Head of caudate nucleus (tissue), 42 donors: ENCODE data around the gene RCVRN.

Experiments
- DNase-seq, 42 donors: peaks; one replicate each; pipeline versions ENCODE4 v3.0.0 to v3.0.0-alpha.2; 2020 to 2021; ENCODE audit warnings: mixed read lengths in 7 of 42
- intact Hi-C: fragments of 100-400 bp; cut with DNase I; formaldehyde crosslinking; loops from one replicate; pipeline ENCODE4 v1.15.0; 2022

RCVRN gene

DNA sequence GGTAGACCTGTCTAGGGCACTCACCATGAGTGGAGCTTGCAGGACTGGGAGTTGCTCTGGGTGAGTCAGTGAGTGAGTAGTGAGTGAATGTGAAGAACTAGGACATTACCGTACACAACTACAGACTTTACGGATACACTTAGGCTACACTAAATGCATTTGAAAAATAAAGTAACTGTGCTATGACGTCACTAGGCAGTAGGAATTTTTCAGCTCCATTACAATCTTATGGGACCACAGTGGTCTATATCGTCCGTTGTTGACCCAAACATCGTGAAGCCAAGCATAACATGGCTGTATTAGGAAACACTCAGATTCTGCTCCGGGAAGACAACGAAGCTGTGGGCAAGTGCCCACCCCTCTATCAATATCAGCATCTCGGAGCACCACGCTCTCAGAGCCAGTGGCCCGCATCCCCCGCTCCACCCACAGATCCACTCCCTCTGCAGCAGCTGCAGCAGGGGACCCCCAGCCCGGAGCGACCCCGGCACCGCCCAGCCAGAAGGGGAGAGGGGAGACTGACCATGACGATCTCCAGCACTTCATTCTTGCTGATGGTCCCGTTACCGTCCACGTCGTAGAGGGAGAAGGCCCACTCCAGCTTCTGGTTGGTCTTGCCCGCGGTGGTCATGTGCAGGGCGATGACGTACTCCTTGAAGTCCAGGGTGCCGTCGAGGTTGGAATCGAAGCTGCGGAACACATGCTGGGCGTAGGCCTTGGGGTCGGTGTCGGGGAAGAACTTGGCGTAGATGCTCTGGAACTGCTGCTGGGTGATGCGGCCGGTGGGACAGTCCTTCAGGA lies 594 bp downstream of the RCVRN start:
- intact Hi-C loops = loop anchor here (10.0 kb wide), 1 partner anchor 710 kb away; no protein-coding TSS in a partner anchor
- DNase-seq = no peak

DNA sequence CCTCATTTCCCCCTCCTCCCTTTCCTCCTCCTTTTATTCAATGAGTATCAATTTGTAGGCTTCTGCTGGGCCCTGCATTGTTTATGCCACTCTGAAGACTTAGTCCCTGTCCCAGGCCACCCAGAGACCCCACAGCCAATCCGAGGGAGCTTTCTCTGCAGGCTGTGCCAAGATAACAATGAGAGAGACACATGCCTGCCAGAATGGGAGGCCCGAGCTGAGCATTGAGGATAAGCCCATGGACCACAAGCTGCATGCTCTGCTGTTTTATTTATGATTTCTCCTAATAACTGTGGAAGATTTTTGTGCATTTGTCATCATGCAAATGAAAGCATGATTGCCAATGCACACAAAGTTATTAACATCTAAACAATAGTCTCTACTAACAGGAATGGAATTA lies 3.0 kb downstream of the RCVRN start:
- intact Hi-C loops = loop anchor here (10.0 kb wide), 1 partner anchor 713 kb away; no protein-coding TSS in a partner anchor

DNA sequence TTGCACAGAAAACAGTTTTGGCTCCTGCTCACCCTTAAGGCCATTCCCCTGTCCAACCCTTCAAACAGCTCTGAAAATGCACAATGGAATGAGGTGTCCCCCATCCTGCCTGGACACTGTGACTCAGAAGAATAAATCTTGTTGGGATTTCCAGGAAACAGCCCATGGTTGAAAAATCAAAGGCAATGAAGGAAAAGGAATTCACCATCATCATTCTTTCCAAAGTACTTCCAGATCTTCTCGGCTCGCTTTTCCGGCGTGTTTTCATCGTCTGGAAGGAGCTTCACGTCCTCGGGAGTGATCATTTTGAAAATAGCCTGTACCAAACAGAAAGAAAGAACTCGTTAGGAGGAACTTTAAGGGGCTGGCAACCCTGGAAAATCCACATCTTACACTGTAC lies 4.3 kb downstream of the RCVRN start:
- intact Hi-C loops = loop anchor here (10.0 kb wide), 1 partner anchor 714 kb away; no protein-coding TSS in a partner anchor

More for the DNA sequence above, 3.0 kb downstream of the RCVRN start:
- DNase-seq = no peak

DNA sequence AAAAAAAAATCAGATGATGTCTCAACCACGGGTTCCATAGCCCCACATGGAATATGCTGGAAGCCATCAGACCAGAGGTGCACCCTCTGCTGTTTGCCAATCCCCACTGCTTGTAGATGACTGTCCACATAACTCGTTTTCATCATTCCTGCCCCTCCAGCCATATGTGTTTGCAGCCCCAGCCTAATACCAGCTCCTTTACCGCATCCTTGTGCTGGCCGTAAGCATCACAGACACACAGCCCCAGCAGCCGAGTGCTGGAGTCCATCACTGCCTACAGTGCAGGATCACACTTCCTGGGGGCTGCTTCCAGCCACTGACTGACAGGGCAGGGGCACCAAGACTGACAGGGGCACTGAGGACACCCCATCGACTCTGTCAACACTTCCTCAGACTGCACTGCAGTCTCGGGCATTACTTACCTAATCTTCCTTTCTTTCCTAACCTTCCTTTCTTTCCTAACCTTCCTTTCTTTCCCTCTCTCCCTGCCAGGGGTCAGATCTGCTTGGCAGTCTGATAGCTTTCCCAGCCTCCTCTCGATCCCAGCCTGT lies 5.0 kb downstream of the RCVRN start:
- DNase-seq = no peak
- intact Hi-C loops = loop anchor here (10.0 kb wide), 1 partner anchor 715 kb away; no protein-coding TSS in a partner anchor

More for the DNA sequence above, 4.3 kb downstream of the RCVRN start:
- no peak for DNase-seq

DNA sequence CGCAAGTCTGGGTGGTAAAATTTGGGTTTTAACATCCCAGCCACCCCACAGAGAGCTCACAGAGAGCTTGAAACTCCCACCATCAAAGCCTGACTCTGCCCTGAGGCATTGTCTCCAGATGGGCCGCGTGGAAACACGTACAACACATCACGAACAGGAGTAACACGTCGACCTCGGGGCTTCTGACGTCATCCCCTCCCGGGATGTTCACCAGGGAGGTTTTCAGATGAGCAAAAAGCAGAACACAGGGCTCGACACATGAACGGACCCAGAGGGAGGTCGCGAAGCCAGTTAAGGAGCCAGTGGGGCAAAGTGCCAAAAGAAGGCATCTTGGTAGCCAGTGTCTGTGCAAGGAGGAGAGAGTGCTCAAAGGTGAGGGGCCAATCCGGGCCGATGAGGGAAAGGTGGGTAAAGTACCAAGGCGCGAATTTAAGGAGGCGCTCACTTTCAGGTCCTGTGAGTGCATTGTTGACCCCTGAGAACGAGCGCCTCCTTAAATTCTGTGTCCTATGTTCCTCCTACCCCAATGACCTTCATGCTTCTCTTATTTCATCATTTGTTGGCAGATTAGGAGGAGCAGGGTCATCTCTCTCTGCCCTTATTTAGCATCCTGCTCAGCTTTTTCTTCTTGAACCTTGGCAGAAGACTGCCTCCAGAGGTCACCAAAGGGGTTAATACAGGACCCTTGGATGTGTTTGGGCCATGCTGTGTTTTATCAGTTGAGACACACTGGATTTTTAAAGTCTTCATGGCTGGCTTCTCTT lies 5.6 kb downstream of the RCVRN start:
- intact Hi-C loops = loop anchor here (10.0 kb wide), 1 partner anchor 715 kb away; no protein-coding TSS in a partner anchor
- DNase-seq = no peak

DNA sequence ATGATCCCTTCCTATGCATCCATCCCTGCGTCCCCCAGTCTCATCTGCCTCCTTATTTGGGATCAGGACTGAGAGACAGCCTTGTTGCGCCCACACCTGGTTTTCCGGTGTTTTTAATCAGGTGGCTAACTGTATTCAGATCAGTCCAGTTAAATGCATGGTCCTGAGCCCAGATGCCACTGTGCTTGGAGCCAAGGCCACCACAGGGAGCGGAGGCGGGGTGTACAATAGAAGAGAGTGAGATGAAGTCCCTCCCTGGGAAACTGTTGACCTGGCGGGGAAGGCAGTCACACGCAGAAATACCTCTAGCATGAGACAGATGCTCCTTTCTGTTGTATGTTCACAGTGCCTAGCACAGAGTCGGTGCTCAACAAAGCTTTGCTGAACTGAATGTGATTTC lies 6.3 kb downstream of the RCVRN start:
- intact Hi-C loops = no loop called here
- no peak for DNase-seq

DNA sequence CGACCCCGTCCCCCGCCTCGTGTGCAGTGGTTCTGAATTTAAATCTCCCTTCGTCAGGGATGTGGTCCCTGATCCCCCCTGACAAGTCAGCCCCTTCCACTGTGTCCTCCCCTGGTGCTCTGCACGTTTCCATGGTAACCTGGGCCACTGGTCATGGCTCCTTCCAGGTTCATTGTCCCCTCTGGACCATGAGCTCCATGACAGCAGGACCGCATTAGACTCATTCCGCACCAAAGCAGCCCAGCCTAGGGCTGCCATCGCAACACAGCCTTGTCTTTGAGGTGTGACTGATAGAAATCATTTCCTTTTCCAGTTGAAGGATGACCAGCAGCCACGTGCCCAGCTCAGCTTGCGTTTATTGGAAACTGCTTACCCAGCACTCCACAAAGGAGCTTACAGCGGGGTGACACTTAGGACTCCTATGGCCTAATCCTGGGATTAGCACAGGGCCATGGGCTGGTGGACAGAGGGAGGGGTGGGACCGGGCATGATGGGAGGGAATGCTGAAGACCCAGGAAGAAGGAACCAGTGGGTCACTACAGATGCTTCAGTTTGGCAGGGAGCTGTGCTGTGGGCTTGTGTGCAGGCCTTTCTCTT lies 7.6 kb downstream of the RCVRN start:
- DNase-seq = no peak
- intact Hi-C loops = no loop called here

DNA sequence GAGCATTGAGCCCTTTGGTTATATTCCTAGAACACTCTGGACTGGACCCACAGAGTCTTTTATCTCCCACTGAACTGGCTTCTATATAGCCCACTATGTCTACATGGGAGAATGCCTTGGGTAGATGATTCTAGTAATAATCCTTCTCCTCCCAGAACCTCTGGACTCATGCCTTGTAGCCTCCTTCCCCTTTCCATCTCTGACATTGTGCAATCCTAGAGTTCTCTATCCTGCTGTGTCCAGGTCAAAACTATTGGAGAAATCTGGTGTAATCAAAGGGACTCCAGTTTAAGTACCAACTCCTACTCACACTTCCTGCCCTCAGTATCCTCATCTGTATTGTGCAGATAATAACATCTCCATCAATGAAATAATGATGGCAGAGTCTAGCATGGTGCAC lies 9.1 kb downstream of the RCVRN start:
- DNase-seq = no peak
- intact Hi-C loops = no loop called here

DNA sequence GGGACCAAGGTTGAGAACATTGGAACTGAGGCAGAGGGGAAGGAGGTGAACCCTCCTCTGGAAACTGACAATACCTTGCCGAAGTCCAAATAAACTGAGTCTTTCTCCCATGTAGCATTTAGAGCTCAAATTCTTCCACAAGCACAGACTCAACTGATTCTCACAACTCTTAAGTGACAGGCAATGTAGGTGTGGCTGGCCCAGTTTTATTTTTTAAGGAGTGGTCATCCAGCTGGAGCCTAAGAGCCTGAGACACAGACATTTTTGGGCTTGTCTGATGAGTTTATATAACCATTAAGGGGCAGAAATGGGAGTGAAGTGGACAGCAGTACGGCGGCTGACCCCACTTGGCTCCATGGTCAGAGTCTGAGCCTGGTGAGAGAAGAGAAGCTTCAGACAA lies 10.8 kb downstream of the RCVRN start:
- intact Hi-C loops = no loop called here
- DNase-seq = no peak

DNA sequence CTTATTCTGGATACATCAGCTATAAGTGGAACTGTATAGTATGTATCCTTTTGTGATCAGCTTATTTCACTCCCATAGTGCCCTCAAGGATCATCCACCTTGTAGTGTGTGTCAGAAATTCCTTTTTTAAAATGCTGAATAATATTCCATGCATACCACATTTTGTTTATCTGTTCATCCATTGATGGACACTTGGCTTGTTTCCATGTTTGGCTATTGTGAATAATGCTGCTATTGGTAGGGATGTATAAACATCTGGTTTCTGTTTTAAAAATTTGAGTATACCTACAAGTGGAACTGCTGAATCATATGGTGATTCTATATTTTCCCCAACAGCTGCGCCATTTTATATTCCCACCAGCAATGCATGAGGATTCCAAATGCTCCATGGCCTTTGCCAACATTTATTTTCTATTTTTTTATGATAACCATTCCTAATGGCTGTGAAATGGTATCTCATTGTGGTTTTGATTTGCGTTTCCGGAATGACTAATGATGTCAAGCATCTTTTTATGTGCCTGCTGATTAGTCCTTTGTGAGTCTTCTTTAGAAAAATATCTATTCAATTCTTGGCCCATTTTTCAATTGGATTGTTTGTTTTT lies 11.6 kb downstream of the RCVRN start:
- no peak for DNase-seq
- intact Hi-C loops = no loop called here

DNA sequence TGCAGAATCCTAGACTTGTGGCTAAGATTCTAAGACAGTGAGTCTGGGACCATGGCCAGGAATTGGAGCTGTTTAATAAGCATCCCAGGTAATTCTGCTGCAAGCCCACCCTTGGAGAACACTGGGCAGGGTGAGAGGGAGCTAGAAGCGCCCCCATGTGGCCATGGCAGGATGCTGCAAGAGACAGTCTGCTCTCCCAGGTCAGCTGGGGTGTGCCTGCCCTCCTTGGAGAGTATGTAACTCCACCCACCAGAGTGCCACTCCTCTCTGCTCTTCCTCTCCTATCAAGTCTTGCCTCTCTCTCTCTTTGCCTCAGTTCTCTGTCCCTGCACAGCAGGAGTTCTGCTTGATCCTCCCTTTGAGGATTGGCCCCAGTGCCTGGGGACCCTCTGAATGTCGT lies 14.9 kb downstream of the RCVRN start:
- intact Hi-C loops = no loop called here
- peak in 5 of 42 donors; percentile 25 to 43 (median 32) for DNase-seq

DNA sequence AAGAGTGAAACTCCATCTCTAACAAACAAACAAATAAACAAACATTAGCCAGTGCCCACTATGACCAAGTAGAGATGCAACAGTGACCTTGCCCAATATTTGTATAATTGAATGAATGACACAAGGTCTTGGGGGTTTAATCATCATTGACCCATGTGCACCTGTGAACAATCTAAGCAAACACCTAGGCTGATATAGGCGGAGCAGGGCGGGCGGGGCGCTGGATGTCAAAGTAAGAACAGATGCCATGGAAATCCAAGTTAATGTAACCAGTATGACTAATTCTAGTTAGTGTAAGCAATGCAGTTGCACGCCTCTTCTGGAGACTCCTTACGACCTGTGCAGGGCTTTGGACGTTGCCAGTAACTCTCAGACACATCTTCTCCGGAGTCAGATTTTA lies 17.6 kb downstream of the RCVRN start:
- DNase-seq = no peak
- intact Hi-C loops = no loop called here

DNA sequence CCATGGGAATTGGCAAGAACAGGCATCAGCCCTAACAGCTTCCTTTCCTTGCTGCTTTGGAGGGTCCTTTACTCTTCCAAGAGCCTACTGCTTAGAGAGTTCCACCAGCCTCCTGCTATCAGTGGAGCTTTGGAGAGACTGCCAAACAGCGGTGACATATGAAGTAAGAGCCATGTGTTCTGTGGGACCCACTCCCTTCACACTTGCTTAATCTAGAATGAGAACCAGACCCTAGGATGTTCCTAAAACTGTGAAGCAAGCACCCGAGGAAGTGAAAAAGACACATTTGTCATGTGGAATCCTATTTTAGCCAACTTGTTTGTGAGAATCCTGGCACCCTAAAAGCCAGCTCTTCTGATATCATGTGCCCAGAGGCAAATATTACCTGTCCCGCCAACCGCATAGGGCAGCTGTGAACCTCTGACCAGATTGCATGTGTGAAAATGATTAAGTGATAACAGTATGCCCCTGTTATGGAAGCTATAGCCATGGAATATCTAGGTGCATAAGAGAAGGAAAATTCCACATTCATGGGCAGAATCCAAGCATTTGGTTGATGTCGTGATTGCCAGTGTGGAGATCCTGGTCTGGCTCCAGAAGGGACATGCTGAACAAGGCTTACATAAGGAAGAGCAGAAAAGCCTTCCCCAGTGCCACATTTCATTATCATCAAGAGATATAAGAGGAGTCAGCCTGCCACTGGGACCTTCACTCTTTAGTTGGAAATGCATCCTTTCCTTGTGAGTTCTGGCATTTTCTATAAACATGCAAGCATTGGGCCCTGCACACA lies 18.7 kb downstream of the RCVRN start:
- intact Hi-C loops = no loop called here
- DNase-seq = peak in 1 of 42 donors; percentile 21

DNA sequence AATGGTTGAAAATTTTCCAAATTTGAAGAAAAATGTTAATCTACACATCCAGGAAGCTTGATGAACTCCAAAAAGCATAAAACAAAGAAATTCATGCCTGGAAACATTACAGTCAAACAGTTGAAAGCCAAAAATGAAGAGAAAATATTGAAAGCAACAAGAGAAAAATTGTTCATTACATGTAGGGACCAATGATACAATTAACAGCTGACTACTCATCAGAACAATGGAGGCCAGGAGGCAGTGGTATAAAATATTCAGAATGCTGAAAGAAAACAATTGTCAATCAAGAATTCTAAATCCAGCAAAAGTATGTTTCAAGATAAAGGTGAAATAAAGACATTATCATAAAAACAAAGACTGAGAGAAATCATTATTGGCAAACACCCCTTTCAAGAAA lies 21.6 kb downstream of the RCVRN start:
- no peak for DNase-seq
- intact Hi-C loops = no loop called here

DNA sequence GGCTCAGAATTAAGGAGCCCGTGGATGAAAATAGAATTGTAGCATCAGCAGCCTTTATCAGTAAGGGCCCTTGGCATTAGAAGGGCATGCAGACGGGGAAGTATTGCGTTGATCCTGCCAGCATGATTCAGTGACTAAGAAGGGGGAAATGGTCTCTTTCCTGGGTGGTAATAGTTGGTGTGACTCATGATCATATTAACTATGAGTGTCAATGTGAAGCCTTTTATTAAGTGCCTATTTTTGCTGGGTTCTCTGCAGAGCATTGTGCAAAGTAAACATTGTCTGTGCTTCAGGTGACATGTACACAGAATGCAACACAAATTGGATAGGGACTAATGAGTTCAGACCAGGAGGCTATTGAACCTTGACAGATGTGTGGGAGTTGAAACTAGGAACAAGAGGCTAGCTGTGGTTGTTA lies 24.5 kb downstream of the RCVRN start:
- intact Hi-C loops = no loop called here
- DNase-seq = peak in 7 of 42 donors; percentile 7 to 52 (median 28)

DNA sequence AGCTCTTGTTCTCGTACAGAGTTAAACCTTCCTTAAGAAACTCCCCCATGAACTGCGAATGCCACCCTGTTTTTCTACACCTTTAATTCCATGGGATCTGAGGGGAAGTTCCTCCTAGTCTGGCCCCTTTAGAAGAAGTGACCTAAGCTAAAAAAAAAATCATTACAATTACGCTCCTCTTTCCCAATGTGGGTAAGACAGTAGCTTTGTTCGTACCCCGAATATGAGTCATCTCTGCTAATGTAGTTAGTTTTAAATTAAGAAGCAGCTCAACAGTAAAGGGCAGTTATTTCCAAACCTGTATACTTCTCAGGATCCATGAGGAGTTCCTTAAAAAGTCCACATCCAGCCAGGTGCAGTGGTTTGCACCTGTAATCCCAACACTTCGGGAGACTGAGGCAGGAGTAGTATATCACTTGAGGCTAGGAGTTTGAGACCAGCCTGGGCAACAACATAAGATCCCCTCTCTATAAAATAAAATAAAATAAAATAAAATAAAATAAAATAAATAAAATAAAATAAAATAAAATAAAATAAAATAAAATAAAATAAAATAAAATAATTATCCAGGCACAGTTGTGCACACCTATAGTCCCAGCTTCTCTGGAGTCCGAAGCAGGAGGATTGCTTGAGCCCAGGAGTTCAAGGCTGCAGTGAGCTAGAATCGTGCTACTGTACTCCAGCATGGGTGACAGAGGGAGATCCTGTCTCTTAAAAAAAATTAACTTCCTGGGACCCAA lies 26.1 kb downstream of the RCVRN start:
- intact Hi-C loops = no loop called here
- DNase-seq = no peak

DNA sequence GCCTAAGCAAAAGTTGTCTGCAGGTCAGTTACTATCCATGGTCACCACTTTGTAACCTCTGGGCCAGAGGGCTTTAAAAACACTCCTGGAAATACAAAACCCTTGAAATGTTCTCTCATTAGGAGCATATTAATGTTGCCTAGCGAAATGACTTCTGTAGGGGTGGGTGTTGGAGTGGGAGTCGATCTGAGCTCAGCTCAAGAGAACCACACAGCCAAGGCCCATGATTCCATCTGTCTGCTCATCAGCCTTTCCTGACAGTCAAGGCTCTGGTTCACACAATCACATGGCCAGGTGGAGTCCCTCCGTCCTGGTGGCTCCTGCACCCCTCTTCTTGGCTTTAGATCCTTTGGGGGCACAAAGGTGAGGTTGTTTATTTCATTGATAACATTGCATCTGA lies 26.7 kb downstream of the RCVRN start:
- peak in 29 of 42 donors; percentile 3 to 82 (median 27) for DNase-seq
- intact Hi-C loops = no loop called here

DNA sequence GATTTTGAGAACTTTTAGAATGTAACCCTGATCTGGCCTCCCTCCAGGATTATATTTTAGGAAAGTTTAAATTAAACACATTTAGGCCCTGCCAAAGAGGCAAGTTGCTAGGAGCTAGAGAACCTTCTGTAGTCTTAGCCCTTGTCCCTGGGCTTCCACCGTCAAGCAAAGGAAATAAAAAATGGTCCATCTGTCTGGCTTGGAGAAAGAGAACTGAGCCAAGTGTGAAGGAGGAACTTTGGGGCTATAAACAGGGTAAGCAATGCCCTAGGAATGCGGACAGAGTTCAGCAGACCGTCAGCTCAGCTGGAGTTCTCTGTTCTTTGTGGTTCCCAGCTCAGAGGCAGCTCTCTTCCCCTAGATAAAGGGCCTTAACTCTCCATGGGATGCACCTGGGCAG lies 29.6 kb downstream of the RCVRN start:
- DNase-seq = peak in 2 of 42 donors; percentile 20 to 33
- intact Hi-C loops = no loop called here
